HG02981 (cell line): Measurements from ENCODE around the gene PACSIN2.
"Not testable (repeated sequence)": the region's sequence is repeated elsewhere in the genome, so short reads cannot be mapped to it uniquely, and the experiment has no call there.

Source experiments
- ATAC-seq: cut with Tn5 transposase; IDR thresholded peaks from one replicate; pipeline ENCODE4 v1.9.1; 2021; ENCODE audit warnings: mild to moderate bottlenecking, moderate library complexity; ENCODE audit not compliant: unreplicated experiment

Gene PACSIN2

DNA sequence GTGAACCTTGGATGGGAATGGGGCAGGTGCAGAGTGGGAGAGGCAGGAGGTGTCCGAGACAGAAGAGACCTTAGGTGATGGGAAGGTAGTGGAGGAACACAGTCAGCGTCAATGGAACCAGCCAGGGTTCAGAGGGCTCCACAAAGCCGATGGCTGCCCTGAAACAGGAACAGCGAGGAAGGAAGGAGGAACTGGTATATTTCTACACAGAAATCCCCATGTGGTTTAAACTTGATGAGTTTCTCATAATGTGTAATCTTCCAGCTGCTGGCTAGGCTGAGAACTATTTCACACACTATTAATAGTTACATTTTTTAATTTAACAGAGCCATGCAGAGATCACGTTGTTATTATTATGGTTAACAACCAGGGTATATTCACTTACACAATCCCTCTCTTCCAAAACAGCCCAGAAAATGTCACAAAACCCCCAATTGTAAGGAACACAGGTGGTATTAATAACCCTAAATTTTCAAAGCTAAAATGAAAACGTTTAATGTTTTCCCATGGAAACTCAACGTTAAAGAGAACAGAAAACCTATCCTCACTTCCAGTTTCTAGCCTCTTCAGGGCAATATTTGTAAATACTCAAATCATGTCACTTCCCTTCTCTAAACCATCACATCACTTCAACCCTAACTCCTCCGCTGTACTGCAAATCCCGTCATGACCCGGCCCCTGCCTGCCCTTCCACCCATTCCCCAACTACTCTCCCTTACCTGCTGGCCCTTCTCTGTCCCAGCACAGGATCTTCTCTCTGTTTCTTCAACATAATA lies 83.3 kb downstream of the PACSIN2 start:
- peak; percentile 37 for ATAC-seq

DNA sequence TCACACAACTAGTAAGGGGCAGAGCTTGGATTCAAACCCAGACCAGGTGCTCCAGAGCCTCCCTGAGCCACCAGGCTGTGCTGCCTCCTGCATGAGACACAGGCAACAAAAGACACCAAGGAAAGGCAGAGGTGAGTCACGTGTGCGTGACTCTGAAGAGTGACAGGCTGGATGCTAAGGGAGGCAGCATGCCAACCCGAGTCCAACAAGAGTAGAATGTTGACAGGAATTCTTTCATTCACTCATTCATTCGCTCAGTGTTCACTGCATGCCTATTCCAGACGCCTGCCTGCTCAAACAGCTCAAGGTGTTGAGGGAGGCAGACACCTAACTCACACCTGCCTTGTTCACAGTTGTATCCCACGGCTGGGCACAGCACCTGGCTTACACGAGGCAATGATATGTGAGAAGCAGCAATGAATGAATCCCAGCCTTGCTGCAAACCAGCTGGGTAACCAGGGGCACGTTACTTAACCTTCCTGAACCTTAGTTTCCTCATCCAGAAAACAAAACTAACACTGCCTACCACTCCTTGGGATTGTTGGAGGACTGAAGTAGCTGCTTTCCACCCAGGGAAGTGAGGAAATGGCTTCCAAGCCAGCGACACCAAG lies 84.0 kb downstream of the PACSIN2 start:
- ATAC-seq, result peak; percentile 14

DNA sequence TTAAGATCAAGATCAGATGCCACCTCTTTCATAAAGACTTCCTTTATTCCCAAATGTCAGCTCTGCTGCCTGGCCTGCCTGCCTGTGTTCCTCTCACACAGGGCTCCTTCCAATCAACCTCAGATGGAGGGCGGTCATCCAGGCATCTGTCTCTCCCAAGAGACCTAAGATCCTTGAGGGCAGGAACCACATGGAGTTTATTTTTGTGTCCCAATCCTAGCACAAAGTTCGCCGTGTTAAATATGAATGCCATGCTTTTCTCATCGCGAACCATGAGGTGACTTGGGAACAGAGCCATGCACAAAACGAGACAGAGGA lies 85.2 kb downstream of the PACSIN2 start:
- no peak for ATAC-seq

DNA sequence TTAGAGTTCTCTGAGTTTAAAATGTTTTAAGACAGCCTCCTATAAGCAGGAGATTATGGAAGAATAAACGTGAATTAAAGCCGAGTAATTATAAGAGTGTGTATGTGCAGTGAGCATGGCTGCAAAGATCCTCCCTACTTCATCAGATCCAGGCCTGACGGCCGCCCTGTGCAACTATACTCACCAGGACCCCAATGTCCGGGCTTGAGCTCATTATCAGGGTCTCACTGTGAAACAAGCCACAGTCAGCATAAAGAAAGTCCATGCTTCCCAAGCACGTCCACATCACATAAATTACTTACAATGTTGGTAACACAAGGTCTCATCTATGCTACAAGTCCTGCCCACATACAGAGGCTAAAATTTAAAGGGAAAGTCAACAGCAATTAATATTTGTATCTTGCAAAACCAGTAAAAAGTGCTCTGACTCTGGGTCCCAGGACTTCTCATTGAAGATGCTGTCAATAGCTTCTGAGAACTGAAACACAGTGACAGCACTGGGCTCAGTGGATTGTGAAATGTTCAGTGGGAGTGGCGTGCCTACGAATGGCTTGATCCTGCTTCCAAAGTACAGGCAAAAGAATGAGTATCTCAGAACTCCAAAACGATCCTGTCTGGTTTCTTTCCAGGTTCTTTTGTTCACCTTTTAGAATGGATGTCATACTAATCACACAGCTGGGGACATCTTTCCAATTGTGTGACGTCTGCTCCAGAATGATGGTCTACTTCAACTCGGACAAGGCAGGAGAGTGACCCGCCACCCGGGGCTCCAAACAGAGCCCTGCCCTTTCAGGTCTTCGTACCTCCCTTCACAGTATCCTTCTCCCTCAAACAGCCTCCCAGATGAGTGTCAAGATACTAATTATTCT lies 85.7 kb downstream of the PACSIN2 start:
- no peak for ATAC-seq

DNA sequence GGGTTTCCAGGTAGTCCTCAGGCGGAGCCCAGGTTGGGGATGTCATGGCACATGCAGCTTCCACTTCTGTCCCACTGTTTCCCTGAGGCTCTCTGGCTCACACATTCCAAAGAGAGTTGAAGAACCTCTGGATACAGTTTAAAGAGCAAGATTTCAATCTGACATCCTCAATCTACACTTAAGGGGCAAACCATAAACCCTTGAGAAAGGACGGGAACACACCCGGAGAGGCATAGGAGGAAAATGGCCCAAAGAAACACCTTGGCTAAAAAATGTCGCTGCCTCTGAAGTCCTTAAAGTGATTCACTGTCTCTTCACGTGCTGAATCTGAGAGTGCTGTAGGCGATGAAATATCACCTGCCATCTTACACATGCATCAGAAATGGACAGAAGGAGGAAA lies 87.0 kb downstream of the PACSIN2 start:
- ATAC-seq, result no peak

DNA sequence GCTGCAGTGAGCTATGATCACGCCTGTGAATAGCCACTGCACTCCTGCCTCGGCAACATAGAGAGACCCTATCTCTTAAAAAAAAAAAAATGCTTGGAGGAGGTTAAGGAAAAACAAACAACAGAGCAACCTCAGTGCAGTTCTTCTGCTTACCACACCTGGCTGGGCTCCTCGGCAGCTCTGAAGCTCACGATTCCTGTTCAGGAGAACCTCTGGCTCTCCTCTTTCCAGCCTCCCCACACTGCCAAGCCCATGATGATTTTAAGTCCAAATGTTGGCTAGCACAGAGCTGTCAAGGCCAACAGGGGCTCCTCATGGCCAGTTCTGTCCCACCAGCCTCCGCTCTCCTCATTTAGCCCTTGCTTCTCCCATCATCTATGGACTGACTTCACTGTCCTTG lies 88.2 kb downstream of the PACSIN2 start:
- ATAC-seq, result no peak

DNA sequence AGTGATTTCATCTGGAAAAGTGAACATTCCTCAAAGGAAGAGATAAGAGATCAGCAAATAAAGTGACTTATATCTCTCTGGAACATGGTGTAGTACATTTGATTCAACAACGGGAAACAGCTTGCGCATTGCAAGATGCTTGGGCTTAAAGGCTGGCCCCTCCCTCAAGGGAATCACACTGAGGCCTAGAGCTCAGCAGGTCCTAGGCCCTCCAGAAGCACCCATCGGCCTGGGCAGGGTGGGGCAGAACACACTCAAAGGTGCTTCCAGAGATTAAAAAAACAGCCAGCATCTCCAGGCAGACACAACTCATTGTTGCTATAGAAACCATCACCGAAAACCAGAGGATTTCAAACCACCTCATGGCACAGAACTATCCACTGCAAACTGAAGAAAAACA lies 88.8 kb downstream of the PACSIN2 start:
- ATAC-seq, result no peak

DNA sequence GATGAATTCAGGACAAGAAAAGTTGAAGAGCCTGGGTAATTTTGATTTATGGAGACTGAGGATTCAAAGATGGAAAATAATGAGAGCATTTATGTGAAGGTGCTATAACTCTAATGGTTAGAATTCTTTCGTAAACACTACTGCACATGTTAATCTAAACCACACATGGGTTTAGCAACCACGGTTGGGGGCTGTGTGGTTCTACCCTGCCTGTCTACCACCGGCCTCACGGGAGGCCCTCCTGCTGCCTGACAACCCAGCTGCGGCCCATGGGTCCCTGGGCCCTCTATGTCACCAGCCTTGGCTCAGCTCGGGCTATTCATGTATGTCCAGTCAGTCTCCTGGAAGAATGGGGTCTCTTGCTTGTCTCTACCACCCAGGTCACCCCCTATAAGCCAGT lies 89.4 kb downstream of the PACSIN2 start:
- no peak for ATAC-seq

DNA sequence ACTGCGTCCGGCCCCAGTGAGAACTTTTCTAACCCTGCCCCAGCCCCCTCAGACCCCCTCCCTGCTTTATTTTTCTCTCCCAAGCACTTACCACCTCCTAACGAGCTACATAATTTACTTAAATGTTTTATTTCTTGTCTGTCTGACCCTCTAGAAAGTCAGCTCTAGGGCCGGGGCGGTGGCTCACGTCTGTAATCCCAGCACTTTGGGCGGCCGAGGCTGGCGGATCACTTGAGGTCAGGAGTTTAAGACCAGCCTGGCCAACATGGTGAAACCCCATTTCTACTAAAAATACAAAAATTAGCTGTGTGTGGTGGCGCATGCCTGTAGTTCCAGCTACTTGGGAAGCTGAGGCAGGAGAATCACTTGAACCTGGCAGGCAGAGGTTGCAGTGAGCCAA lies 89.9 kb downstream of the PACSIN2 start:
- not testable (repeated sequence) for ATAC-seq

DNA sequence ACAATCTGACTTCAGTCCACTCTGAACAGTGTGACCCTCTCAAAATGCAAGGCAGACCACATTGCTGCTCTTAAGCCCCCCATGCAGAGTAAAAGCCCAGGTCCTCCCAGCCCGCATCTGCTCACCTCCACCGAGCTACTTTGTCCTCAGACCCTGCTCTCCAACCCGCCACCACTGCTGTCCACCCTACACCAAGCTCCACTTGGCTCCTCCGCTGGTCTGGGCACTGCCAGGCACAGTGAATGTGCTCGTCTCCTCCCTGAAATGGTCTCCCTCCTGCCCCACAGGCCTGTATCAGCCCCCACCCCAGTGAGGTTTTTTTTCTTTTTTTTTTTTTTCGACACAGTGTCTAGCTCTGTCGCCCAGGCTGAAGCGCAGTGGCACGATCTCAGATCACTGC lies 90.5 kb downstream of the PACSIN2 start:
- ATAC-seq, result no peak

DNA sequence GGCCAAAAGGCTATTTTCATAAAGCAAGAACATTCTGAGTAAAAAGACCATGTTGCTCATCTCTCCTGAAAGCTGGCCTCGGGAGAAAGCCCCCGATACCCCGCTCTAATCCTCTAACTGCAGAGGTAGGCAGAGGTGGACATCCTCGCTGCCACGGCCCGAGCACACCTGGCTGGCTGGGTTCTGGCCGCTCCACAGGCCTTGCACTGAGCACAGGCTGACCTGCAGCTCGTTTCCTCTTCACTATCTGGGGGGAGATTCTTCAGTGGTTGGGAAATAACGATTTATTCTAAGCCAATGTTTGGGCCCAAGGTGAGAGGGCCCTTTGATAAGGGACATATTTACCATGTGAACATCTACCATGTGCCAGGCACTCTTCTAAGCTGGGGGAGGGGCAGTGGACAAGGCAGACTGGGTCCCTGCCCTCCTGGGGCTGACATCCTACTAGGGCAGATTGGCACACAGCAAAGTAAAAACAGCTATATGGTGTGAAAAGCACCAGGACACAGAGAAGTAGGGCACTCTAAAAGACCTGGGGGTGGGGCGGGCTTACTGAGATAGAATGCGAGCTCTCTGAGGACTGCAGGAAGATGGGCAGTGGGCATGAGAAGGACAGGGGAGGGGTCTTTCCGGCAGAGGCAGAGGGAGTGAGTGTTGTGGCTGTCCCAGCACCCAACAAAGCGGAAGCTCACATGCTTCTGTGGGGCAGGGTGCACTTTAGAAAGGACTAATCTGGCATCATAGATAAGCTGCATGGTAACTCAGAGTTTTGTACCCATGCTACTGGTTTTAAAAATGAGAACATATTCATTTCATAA lies 92.4 kb downstream of the PACSIN2 start:
- ATAC-seq, result no peak

DNA sequence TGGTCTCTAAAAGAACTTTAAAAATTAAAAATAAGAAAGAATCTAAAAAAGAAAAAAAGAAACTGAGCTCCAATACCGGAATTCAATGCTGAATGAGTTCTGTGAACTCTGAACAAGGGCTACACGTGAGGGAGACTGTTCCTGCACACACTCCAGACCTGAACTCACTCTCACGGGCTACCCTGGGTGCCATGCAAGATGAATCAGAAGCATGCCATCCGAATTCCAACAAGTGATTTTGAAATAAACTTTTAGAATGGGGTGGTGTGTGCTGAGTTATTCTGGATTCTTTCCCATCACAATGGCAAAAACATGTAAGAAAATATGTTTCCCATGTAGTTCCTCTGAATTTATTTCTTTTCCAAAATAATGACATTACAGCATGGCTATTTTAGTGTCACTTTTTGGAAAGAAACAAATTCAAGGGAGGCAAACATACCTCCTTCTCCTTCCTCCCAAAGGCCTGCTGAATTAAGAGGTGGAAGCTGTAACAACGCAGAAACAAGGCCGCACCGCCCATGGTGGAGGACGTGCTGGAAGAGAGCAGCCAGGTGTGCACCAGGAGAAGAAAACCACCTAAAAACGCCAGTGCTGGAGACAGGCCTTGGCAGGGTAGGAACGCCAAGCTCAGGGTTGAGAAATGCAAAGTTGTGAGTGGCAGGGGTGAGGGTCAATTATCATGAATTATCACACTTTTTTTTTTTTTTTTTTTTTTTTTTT lies 94.7 kb downstream of the PACSIN2 start:
- ATAC-seq, result no peak

DNA sequence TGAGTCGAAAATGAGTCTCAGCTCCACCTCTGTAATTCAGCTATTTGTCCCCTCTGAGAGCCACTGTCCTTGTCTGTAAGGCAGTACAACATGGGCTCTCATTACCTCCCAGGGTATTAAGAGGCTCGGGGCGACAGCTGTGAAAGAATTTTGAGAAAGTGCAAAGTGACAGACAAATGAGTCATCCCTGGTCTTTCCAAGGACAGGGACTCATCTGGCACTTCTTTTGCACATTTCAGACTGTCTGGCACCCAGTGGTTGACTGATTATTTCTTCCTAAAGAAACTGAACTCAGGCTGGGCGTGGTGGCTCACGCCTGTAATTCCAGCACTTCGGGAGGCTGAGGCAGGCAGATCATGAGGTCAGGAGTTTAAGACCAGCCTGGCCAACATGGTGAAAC lies 95.8 kb downstream of the PACSIN2 start:
- no peak for ATAC-seq

DNA sequence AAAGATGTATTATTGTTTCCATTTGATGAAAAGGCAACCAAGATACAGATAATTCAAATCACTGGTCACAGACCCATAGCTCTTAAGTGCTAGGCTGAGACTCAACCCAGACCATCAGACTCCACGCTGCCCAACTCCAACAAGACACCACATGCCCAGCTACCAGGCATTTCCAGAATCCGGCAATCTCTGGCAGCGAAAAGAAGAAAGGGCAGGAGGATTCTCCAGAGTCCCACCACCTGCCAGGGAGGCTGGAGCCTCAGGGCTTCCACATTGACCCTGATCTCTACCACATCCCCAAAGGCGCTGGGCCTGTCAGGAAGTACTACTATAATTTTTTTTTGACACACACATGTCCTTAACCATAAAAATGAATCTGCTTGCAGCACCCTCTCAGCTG lies 96.4 kb downstream of the PACSIN2 start:
- no peak for ATAC-seq

DNA sequence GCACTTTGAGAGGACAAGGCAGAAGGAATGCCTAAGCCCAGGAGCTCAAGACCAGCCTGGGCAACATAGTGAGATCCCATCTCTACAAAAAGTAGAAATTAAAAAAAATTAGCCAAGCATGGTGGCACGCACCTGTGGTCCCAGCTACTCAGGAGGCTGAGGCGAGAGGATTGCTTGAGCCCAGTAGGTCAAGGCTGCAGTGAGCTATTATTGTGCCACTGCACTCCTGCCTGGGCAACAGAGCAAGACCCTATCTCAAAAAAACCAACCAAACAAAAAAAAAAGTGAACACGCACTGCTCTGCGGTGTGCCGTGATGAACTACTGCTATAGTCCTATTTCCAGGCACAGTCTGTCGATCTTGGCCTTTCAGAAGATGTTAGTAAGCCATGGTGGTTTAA lies 97.6 kb downstream of the PACSIN2 start:
- ATAC-seq, result not testable (repeated sequence)

DNA sequence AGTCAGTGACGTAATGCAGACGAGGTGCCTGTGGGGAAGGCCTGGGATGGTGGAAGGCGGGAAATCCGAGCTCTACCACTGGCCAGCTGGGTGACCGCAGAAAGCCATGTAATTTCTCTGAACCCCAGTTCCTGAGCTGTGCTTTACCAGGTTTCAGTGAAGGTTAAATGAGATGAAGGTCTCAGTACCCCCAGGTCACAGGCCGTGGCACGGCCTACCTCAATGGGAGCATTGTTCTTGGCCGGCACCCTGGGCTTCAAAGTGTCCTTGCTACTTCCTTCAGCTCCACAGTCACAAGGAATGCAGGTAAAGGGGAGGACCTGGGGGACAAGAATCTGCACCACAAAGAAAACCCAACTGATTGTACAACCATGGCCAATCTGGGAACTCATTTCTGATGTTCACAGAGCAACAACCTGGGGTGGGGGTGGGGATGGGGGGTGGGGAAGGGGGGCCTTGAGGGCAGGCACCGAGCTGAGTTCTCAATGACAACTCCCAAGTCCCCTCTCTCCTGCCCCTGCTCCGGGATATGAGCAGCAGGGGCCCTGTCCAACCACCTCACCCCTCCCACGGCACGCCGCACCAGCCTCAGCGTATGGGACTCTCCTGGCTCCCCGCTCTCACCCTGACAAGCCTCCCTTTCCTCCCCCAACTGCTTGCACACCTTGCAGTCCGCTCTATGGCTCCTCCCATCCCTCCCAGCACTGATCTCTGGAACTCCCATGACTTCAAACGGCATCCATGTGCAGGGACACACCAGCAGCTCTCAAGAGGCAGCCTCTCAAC lies 98.8 kb downstream of the PACSIN2 start:
- ATAC-seq, result no peak

DNA sequence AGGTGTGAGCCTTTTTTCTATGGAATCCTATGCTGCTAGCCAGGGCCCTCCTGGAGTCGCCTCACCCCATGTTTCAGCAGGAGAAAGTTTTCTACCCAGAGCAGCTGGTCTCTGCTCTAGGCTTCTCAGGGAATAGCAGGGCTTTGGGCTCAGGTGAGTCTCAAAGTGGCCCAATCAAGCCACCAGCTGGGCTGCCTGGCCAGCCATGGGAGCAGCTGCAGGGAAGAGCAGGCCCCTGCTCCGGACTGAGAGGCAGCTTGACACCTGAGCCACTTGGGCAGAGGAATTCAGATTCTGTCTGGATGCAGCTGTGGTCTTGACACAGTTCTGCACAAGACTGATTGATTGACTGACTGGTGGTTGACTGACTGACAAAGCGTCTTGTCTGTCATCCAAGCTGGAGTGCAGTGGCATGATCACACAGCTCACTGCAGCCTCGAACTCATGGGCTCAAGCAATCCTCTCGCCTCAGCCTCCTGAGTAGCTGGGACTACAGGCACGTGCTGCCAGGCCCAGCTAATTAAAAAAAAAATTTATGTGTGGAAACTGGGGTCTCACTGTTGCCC lies 100.4 kb downstream of the PACSIN2 start:
- no peak for ATAC-seq

DNA sequence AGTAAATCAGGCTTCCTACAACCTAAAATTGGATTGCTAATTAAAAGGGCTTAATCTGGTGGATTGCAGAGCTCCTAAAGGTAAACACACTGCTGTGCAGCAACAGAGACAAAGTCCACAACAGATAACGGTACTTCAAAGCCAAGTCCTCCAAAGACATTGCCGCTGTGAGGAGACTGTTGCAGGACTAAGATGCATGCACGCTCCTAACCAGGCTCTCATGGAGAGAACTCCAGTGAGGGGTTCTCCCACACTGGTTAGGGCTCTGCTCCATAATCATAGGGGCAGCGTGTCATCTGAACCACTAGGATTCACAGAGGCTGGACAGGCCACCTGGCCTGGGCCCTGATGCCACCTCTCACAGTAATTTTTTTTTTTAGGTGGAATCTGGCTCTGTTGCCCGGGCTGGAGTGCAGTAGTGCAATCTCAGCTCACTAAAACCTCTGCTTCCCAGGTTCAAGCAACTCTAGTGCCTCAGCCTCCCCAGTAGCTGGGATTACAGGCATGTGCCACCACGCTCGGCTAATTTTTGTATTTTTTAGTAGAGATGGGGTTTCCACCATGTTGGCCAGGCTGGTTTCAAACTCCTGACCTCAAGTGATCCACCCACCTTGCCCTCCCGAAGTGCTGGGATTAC lies 101.0 kb downstream of the PACSIN2 start:
- ATAC-seq, result no peak

DNA sequence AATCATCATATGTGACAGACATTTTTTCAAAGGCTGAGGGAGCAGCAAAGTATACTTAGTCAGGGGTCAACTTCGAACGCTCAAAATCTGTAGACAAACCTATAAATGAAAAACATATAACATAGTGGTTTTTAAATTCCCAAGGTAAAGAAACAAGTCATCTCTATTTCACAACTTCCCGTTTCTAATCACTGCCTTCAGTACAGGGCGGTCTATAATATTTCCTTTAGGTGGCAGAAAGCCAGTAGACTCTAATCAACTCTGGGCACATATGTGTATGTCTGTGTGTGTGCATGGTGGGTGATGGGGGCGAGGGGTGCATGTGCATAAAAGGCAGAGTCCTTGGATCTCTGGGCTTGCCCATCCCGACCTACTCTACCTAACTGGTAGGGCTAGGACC lies 102.9 kb downstream of the PACSIN2 start:
- ATAC-seq, result no peak
